ENCODE measurements around the gene ARL17B. TPM values are rescaled to one million over a fixed set of nuclear protein-coding genes. Genes with fewer than 3 reads are reported as not detected.
A peak's percentile ranks its signal among the peaks of the same experiment; 100 is the strongest.
"Not testable (repeated sequence)": the region's sequence is repeated elsewhere in the genome, so short reads cannot be mapped to it uniquely, and the experiment has no call there.

ARL17B gene
- total RNA-seq, 2 donors from 2014 or later, result 25.1 to 31.3 TPM

GRCh38 chr17:46353856-46354255, 7.7 kb downstream of the ARL17B start:
- ATAC-seq; H3K4me3 Mint-ChIP-seq; H3K36me3 Mint-ChIP-seq; H3K9me3 Mint-ChIP-seq; H3K27me3 Mint-ChIP-seq; H3K27ac Mint-ChIP-seq; DNase-seq (ENCODE audit: low spot score); H3K4me1 Mint-ChIP-seq (ENCODE audit: low read depth in 2 of 2): not testable (repeated sequence)

DNA sequence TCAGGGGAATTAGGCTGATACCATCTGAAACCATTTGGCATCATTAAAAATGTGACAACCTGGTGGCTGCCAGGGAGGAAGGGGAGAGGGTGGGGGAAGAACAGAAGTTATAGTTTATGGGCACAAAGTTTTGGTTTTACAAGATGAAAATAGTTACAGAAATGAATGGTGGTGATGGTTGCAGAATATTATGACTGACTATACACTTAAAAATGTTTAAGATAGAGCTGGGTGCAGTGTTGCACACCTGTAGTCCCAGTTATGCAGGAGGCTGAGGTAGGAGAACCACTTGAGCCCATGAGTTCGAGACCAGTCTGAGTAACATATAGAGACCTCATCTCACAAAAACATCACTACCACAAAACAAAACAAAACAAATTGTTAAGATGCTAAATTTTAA, 12.5 kb downstream of the ARL17B start:
- H3K4me1 Mint-ChIP-seq (ENCODE audit: low read depth in 2 of 2); H3K9me3 Mint-ChIP-seq; H3K27me3 Mint-ChIP-seq; H3K27ac Mint-ChIP-seq; DNase-seq (ENCODE audit: low spot score); H3K36me3 Mint-ChIP-seq; H3K4me3 Mint-ChIP-seq; ATAC-seq: not testable (repeated sequence)

DNA sequence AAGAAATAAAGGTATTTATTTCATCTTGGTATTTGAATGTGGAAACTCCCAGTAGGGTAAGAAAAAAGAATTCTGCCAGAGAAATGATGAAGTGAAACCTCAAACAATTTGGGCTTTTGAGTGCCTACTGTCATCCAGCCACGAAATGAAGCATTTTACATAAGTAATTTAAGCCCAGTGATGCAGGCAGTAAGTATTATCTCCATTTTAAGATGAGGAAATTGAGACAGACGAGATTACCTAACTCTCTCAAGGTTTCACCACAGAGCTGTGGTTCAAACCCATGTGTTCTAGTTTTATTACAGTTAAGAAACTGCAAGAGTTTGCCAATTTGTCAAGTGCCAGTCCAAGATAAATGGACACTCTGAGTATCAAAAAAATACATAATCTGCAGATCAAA, 13.2 kb downstream of the ARL17B start:
- not testable (repeated sequence) for H3K9me3 Mint-ChIP-seq; H3K4me1 Mint-ChIP-seq (ENCODE audit: low read depth in 2 of 2); DNase-seq (ENCODE audit: low spot score); H3K4me3 Mint-ChIP-seq; H3K36me3 Mint-ChIP-seq; H3K27me3 Mint-ChIP-seq; H3K27ac Mint-ChIP-seq
- peak; percentile 69 to 81 for ATAC-seq

- not testable (repeated sequence) for H3K27ac Mint-ChIP-seq; H3K36me3 Mint-ChIP-seq; DNase-seq (ENCODE audit: low spot score); H3K9me3 Mint-ChIP-seq; ATAC-seq; H3K4me1 Mint-ChIP-seq (ENCODE audit: low read depth in 2 of 2); H3K4me3 Mint-ChIP-seq; H3K27me3 Mint-ChIP-seq
These were observed 19.4 kb downstream of the ARL17B start for GRCh38 chr17:46342131-46342530.

DNA sequence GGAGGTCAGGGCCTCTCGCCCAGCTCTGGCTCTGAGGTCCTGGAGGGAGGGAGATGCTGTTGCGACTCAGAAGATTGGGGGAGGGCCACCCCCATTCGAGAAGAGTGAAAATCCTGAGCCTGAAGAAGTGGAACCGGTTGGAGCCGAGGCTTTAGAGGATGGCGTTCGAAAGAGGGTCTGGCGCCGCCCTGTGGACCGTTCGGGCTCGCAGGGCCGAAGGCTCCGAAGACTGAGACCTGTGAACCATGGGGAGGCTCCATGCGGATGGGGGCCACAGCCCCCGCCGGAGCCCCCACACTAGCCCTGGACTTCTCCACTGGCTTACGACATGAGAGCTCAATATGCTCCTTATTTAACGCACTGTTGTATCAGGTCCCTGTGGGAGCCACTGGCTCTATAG, 20.3 kb downstream of the ARL17B start:
- H3K4me3 Mint-ChIP-seq; H3K27ac Mint-ChIP-seq; DNase-seq (ENCODE audit: low spot score); H3K9me3 Mint-ChIP-seq; H3K36me3 Mint-ChIP-seq; ATAC-seq; H3K27me3 Mint-ChIP-seq; H3K4me1 Mint-ChIP-seq (ENCODE audit: low read depth in 2 of 2): not testable (repeated sequence)

- H3K4me1 Mint-ChIP-seq (ENCODE audit: low read depth in 2 of 2); H3K4me3 Mint-ChIP-seq; H3K9me3 Mint-ChIP-seq: not testable (repeated sequence)
These were observed 66.7 kb downstream of the ARL17B start, which contains the start of gene LRRC37A for GRCh38 chr17:46294831-46295230. Gene LRRC37A, plus strand, starts transcription at chr17:46295131. Its CDS starts 3 bp downstream, at chr17:46295134.

GRCh38 chr17:46291618-46292017, 69.9 kb downstream of the ARL17B start:
- DNase-seq (ENCODE audit: low spot score); H3K27me3 Mint-ChIP-seq; H3K9me3 Mint-ChIP-seq; H3K4me1 Mint-ChIP-seq (ENCODE audit: low read depth in 2 of 2); H3K4me3 Mint-ChIP-seq; H3K36me3 Mint-ChIP-seq; ATAC-seq: not testable (repeated sequence)
- peak overlapping the region in 1 of 2 donors; percentile 23 for H3K27ac Mint-ChIP-seq

More at GRCh38 chr17:46294831-46295230, 66.7 kb downstream of the ARL17B start, which contains the start of gene LRRC37A:
- not testable (repeated sequence) for DNase-seq (ENCODE audit: low spot score); H3K36me3 Mint-ChIP-seq; H3K27ac Mint-ChIP-seq; H3K27me3 Mint-ChIP-seq; ATAC-seq

- peak overlapping the region in 1 of 2 donors; percentile 23 for H3K27ac Mint-ChIP-seq
- not testable (repeated sequence) for H3K4me3 Mint-ChIP-seq; ATAC-seq; H3K9me3 Mint-ChIP-seq; H3K4me1 Mint-ChIP-seq (ENCODE audit: low read depth in 2 of 2); H3K27me3 Mint-ChIP-seq; DNase-seq (ENCODE audit: low spot score); H3K36me3 Mint-ChIP-seq
These were observed 70.5 kb downstream of the ARL17B start for GRCh38 chr17:46290906-46291546.

DNA sequence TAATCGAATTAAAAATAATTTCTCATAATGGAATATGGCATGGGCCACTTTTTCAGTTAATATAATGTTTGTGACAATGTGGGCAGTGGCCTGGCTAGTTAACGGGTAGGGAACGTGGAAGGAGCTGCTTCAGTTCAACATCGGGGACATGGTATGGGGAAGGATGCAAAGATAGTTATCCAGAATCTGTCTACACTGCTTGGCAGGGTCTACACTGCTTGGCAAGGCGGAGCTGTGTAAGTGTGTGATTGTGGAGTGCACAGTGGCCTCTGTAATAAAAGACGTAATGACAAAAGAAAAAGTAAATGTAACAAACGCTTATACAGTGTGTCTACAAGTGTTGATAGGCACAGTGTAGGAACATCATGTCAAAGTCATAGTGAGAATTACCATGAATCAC, 74.0 kb downstream of the ARL17B start:
- not testable (repeated sequence) for H3K36me3 Mint-ChIP-seq; ATAC-seq; H3K4me1 Mint-ChIP-seq (ENCODE audit: low read depth in 2 of 2); H3K4me3 Mint-ChIP-seq; H3K9me3 Mint-ChIP-seq; H3K27me3 Mint-ChIP-seq; H3K27ac Mint-ChIP-seq; DNase-seq (ENCODE audit: low spot score)

DNA sequence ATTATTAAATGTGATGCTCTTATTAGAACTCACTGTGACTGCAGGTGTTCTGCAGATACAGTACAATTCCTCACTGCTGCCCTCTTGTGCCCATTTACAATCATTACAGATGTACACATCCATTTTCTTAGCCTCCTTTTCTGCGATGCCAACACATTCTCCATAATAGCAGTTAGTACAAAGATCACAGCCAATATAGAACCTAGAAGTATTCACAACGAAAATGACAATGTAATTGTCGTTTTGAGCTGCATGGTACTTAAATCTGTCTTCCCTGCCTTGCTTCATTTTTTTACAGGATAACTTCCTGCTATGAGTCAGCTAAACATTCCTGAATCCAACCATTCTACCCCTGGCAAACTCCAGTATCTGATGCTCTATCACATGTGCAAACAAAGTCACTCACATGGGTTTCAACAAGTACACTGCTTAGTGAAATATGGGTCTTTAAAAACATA, 74.8 kb downstream of the ARL17B start:
- H3K27me3 Mint-ChIP-seq; H3K27ac Mint-ChIP-seq; H3K4me1 Mint-ChIP-seq (ENCODE audit: low read depth in 2 of 2); H3K9me3 Mint-ChIP-seq; H3K36me3 Mint-ChIP-seq; H3K4me3 Mint-ChIP-seq: not testable (repeated sequence)
- peak; percentile 62 to 70 for ATAC-seq
- DNase-seq (ENCODE audit: low spot score), result peak; percentile 77

GRCh38 chr17:46285500-46285899, 76.1 kb downstream of the ARL17B start:
- H3K27ac Mint-ChIP-seq; H3K36me3 Mint-ChIP-seq; H3K4me3 Mint-ChIP-seq; H3K4me1 Mint-ChIP-seq (ENCODE audit: low read depth in 2 of 2); DNase-seq (ENCODE audit: low spot score); H3K27me3 Mint-ChIP-seq; ATAC-seq; H3K9me3 Mint-ChIP-seq: not testable (repeated sequence)

DNA sequence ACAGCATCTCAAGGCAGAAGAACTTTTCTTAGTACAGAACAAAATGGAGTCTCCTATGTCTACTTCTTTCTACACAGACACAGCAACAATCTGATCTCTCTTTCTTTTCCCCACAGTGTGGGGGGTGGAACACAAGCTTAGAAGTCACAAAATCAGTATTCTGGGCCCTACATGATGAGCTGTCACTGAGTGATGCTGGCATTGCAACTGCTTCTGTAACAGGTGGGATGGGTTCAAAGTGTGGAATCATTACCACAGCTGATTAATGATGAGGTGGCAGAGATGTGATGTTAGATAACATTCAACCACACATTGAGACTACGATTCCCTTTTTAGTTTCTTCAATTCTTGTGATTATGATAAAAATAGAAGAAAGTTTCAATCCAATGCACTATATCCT, 77.1 kb downstream of the ARL17B start:
- not testable (repeated sequence) for DNase-seq (ENCODE audit: low spot score); H3K4me1 Mint-ChIP-seq (ENCODE audit: low read depth in 2 of 2); H3K4me3 Mint-ChIP-seq; H3K9me3 Mint-ChIP-seq; H3K36me3 Mint-ChIP-seq; H3K27me3 Mint-ChIP-seq; H3K27ac Mint-ChIP-seq
- ATAC-seq, result peak in 1 of 2 donors; percentile 56

DNA sequence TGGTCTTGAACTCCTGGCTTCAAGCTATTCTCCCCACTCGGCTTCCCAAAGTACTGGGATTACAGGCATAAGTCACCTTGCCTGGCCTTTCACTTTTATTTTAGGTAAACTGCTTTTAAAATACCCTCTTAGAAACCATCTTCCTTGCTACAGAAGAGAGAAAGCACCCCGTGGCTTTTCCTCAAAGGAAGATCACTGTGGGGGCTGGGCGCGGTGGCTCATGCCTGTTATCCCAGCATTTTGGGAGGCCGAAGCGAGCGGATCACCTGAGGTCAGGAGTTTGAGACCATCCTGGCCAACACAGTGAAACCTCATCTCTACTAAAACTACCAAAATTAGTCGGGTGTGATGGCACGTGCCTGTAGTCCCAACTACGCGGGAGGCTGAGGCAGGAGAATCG, 78.9 kb downstream of the ARL17B start:
- not testable (repeated sequence) for H3K27me3 Mint-ChIP-seq, H3K27ac Mint-ChIP-seq

DNA sequence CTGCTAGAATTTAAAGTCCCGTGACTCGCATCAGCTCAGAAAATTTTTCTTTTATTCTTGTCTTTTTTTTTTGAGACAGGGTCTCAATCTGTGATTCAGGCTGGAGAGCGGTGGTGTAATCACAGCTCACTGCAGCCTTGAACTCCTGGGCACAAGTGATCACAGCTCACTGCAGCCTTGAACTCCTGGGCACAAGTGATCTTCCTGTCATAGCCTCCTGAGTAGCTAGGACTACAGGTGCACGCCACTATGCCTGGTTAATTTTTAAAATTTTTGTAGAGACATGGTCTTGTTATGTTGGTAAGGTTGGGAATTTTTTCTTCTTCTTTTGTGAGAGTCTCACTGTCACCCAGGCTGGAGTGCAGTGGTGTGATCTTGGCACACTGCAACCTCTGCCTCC, 80.2 kb downstream of the ARL17B start:
- not testable (repeated sequence) for H3K4me3 Mint-ChIP-seq; H3K4me1 Mint-ChIP-seq (ENCODE audit: low read depth in 2 of 2); H3K36me3 Mint-ChIP-seq; H3K9me3 Mint-ChIP-seq; ATAC-seq; H3K27me3 Mint-ChIP-seq; H3K27ac Mint-ChIP-seq; DNase-seq (ENCODE audit: low spot score)

More for the DNA sequence above, 78.9 kb downstream of the ARL17B start:
- DNase-seq (ENCODE audit: low spot score); H3K4me1 Mint-ChIP-seq (ENCODE audit: low read depth in 2 of 2); H3K36me3 Mint-ChIP-seq; H3K9me3 Mint-ChIP-seq; ATAC-seq; H3K4me3 Mint-ChIP-seq: not testable (repeated sequence)
